H1 (cell line): ENCODE data around the gene OR13A1. TPM values are rescaled to one million over a fixed set of nuclear protein-coding genes. Genes with fewer than 3 reads are reported as not detected.

Experiments
- CTCF ChIA-PET: fragments of 300-600 bp; sonication (Branson Sonifier 250); formaldehyde crosslinking; loops from one replicate; lab custom pipeline; 2021; ENCODE audit not compliant: partially characterized antibody; lab: Charles Lee
- POLR2A ChIA-PET: fragments of 300-600 bp; sonication (Branson Sonifier 250); formaldehyde crosslinking; loops from one replicate; lab custom pipeline; 2021; ENCODE audit warnings: inconsistent platforms; ENCODE audit not compliant: partially characterized antibody; lab: Charles Lee
- DNase-seq, 2 experiments: peaks; one replicate each; pipeline versions ENCODE4 v3.0.0 to v3.0.0-alpha.2; 2010 to 2022; ENCODE audit warnings: low spot score in 2 of 2, low read depth in 1 of 2, mixed read lengths in 1 of 2
- FAIRE-seq: peaks from 2 replicates; lab custom pipeline; 2011; peaks lifted over from hg19 to GRCh38; lab: Jason Lieb, UNC
- H2AFZ ChIP-seq: 2 replicates; pipeline ENCODE4 v1.8.1; 2012; ENCODE audit warnings: low read length, inconsistent platforms
- H2AK5ac ChIP-seq: 2 replicates; pipeline ENCODE4 v1.6.1; 2013; ENCODE audit warnings: low read depth, low read length
- H2BK120ac ChIP-seq: replicated peaks from 2 replicates; pipeline ENCODE3; 2013; ENCODE audit warnings: low read depth, low read length, inconsistent platforms
- H2BK12ac ChIP-seq: 2 replicates; pipeline ENCODE4 v1.6.1; 2013; ENCODE audit warnings: low read depth, low read length
- H2BK15ac ChIP-seq: 2 replicates; pipeline ENCODE4 v1.6.1; 2013; ENCODE audit warnings: low read length
- H2BK20ac ChIP-seq: 2 replicates; pipeline ENCODE4 v1.6.1; 2013; ENCODE audit warnings: low read length
- H2BK5ac ChIP-seq: 2 replicates; pipeline ENCODE4 v1.6.1; 2013; ENCODE audit warnings: low read depth, low read length
- H3K14ac ChIP-seq: 2 replicates; pipeline ENCODE4 v1.6.1; 2013; ENCODE audit warnings: inconsistent platforms; ENCODE audit not compliant: insufficient read length
- H3K18ac ChIP-seq: 2 replicates; pipeline ENCODE4 v1.6.1; 2013; ENCODE audit warnings: low read length; ENCODE audit errors: extremely low read depth
- H3K23ac ChIP-seq: 2 replicates; pipeline ENCODE4 v1.6.1; 2013; ENCODE audit warnings: inconsistent platforms; ENCODE audit not compliant: insufficient read length
- H3K23me2 ChIP-seq: 2 replicates; pipeline ENCODE4 v1.6.1; 2013; ENCODE audit warnings: low read depth, low read length
- H3K27ac ChIP-seq: 2 replicates; pipeline ENCODE4 v1.6.1; 2011; ENCODE audit warnings: low read depth, low read length, inconsistent platforms
- H3K27me3 ChIP-seq, 4 experiments: replicated peaks in 1 of 4; 1 replicate in 1 of 4; 2 replicates in 3 of 4; pipeline versions ENCODE4 v1.6.1 to v1.8.1; 2011 to 2013; ENCODE audit warnings: low read length in 3 of 4, mild to moderate bottlenecking in 3 of 4, inconsistent platforms in 2 of 4, mixed read lengths in 2 of 4, moderate library complexity in 1 of 4; ENCODE audit not compliant: control insufficient read depth in 3 of 4, insufficient read depth in 3 of 4; ENCODE audit errors: extremely low read depth in 1 of 4
- H3K36me3 ChIP-seq, 4 experiments: 2 replicates each; pipeline versions ENCODE4 v1.6.1 to v1.8.1; 2011 to 2013; ENCODE audit warnings: mild to moderate bottlenecking in 4 of 4, low read length in 3 of 4, moderate library complexity in 2 of 4, control low read depth in 1 of 4, inconsistent platforms in 1 of 4; ENCODE audit not compliant: insufficient read depth in 4 of 4, control insufficient read depth in 2 of 4
- H3K4ac ChIP-seq: replicated peaks from 2 replicates; pipeline ENCODE3; 2013; ENCODE audit warnings: low read length, low read depth, mixed read lengths, inconsistent platforms; ENCODE audit not compliant: insufficient read length
- H3K4me1 ChIP-seq, 4 experiments: replicated peaks in 1 of 4; 1 replicate in 1 of 4; 2 replicates in 3 of 4; pipeline versions ENCODE4 v1.6.1 to v1.8.1; 2011 to 2013; ENCODE audit warnings: low read length in 3 of 4, inconsistent platforms in 2 of 4, mixed read lengths in 1 of 4; ENCODE audit not compliant: insufficient read depth in 4 of 4, control insufficient read depth in 3 of 4
- H3K4me2 ChIP-seq, 2 experiments: 2 replicates each; pipeline versions ENCODE4 v1.6.1 to v1.8.1; 2011 to 2013; ENCODE audit warnings: low read depth in 2 of 2, low read length in 2 of 2, control low read depth in 1 of 2, inconsistent platforms in 1 of 2, mild to moderate bottlenecking in 1 of 2; ENCODE audit not compliant: insufficient read depth in 1 of 2
- H3K4me3 ChIP-seq, 4 experiments: fragments of 200-600, 300-600 bp in 1 of 4; sonication (generic), shearing (Covaris generic), sonication (Bioruptor Twin) in 1 of 4; 2 replicates each; pipeline versions ENCODE4 v1.5.1 to v1.8.1; 2011 to 2016; ENCODE audit warnings: low read length in 4 of 4, low read depth in 3 of 4, control low read depth in 2 of 4, inconsistent platforms in 2 of 4, mild to moderate bottlenecking in 2 of 4, mixed read lengths in 1 of 4, moderate library complexity in 1 of 4; ENCODE audit not compliant: insufficient read depth in 2 of 4; ENCODE audit errors: extremely low read depth in 1 of 4
- H3K56ac ChIP-seq: replicated peaks from 2 replicates; pipeline ENCODE3; 2013; ENCODE audit warnings: low read depth, mild to moderate bottlenecking, mixed read lengths, low read length, inconsistent platforms; ENCODE audit not compliant: insufficient read length
- H3K79me1 ChIP-seq: 2 replicates; pipeline ENCODE4 v1.6.1; 2013; ENCODE audit warnings: low read depth, low read length, control low read depth
- H3K79me2 ChIP-seq, 2 experiments: 2 replicates each; pipeline versions ENCODE4 v1.6.1 to v1.8.1; 2012 to 2013; ENCODE audit warnings: low read length in 2 of 2, mild to moderate bottlenecking in 2 of 2, inconsistent platforms in 1 of 2; ENCODE audit not compliant: insufficient read depth in 2 of 2, control insufficient read depth in 1 of 2
- H3K9ac ChIP-seq, 4 experiments: replicated peaks in 1 of 4; 1 replicate in 1 of 4; 2 replicates in 3 of 4; pipeline versions ENCODE4 v1.6.1 to v1.8.1; 2011 to 2013; ENCODE audit warnings: low read depth in 3 of 4, low read length in 3 of 4, control low read depth in 2 of 4, mild to moderate bottlenecking in 2 of 4, moderate library complexity in 2 of 4, inconsistent platforms in 1 of 4; ENCODE audit errors: extremely low read depth in 1 of 4
- H3K9me3 ChIP-seq, 2 experiments: 2 replicates each; pipeline versions ENCODE4 v1.6.1 to v1.8.1; 2012 to 2013; ENCODE audit warnings: mild to moderate bottlenecking in 2 of 2, moderate library complexity in 2 of 2, control low read depth in 1 of 2, inconsistent platforms in 1 of 2, low read depth in 1 of 2, low read length in 1 of 2, mixed read lengths in 1 of 2; ENCODE audit not compliant: insufficient read depth in 2 of 2
- H4K20me1 ChIP-seq, 2 experiments: replicated peaks in 1 of 2; 2 replicates each; pipeline versions ENCODE3 to v1.8.1; 2011 to 2013; ENCODE audit warnings: inconsistent platforms in 2 of 2, low read length in 2 of 2, mild to moderate bottlenecking in 1 of 2; ENCODE audit not compliant: insufficient read depth in 2 of 2, control insufficient read depth in 1 of 2
- H4K5ac ChIP-seq: 2 replicates; pipeline ENCODE4 v1.6.1; 2013; ENCODE audit warnings: low read length, low read depth, mixed read lengths, inconsistent platforms; ENCODE audit not compliant: insufficient read length
- H4K8ac ChIP-seq: 2 replicates; pipeline ENCODE4 v1.8.0; 2013; ENCODE audit warnings: mild to moderate bottlenecking, moderate library complexity, low read length, inconsistent platforms; ENCODE audit not compliant: insufficient read depth; ENCODE audit errors: extremely low read depth
- H4K91ac ChIP-seq: replicated peaks from 2 replicates; pipeline ENCODE3; 2013; ENCODE audit warnings: low read length, mixed read lengths, inconsistent platforms; ENCODE audit not compliant: insufficient read length
- BCL11A ChIP-seq, 2 experiments: IDR thresholded peaks; one replicate each; pipeline ENCODE4 v1.6.1; 2011; ENCODE audit warnings: low read depth in 2 of 2, low read length in 2 of 2, mild to moderate bottlenecking in 2 of 2
- CBX5 ChIP-seq: fragments of 300-800, 300-1000 bp; sonication (generic); IDR thresholded peaks from 2 replicates; pipeline ENCODE4 v1.7.1; 2016; ENCODE audit warnings: antibody characterized with exemption, low read length, low read depth
- JUND ChIP-seq: IDR thresholded peaks from 2 replicates; pipeline ENCODE4 v1.6.1; 2011; ENCODE audit warnings: mild to moderate bottlenecking, improper control_type of control experiment, low read length
- MAFK ChIP-seq: IDR thresholded peaks from 2 replicates; pipeline ENCODE4 v1.6.1; 2012; ENCODE audit warnings: low read depth, mild to moderate bottlenecking, improper control_type of control experiment, low read length
- RAD21 ChIP-seq, 2 experiments: IDR thresholded peaks in 1 of 2; conservative IDR thresholded peaks in 1 of 2; 2 replicates each; pipeline ENCODE4 v1.6.1; 2011; ENCODE audit warnings: low read depth in 2 of 2, low read length in 2 of 2, improper control_type of control experiment in 1 of 2, inconsistent platforms in 1 of 2, mild to moderate bottlenecking in 1 of 2, moderate library complexity in 1 of 2
- RBBP5 ChIP-seq: IDR thresholded peaks from 2 replicates; pipeline ENCODE4 v1.7.1; 2012; ENCODE audit warnings: low read depth, mild to moderate bottlenecking, inconsistent platforms, low read length, moderate library complexity, borderline replicate concordance
- SP1 ChIP-seq: IDR thresholded peaks from 2 replicates; pipeline ENCODE4 v1.6.1; 2011; ENCODE audit warnings: low read depth, low read length
- SP4 ChIP-seq: IDR thresholded peaks from 2 replicates; pipeline ENCODE4 v1.6.1; 2012; ENCODE audit warnings: low read length, inconsistent platforms
- SUZ12 ChIP-seq: fragments of 200-600 bp; sonication (generic); IDR thresholded peaks from 2 replicates; pipeline ENCODE4 v1.6.1; 2012; ENCODE audit warnings: mild to moderate bottlenecking, inconsistent platforms, low read length, moderate library complexity, mixed read lengths
- WGBS, 2 experiments: shearing (Covaris generic) in 1 of 2; methylation state at CpG; one replicate each; pipeline versions ENCODE4 v1.1.6 to v1.1.7; 2013 to 2015; ENCODE audit warnings: low lambda C conversion rate in 2 of 2, mixed read lengths in 2 of 2, inconsistent platforms in 1 of 2, low coverage in 1 of 2, missing lambda C conversion rate in 1 of 2; ENCODE audit not compliant: insufficient replicate concordance in 2 of 2, insufficient coverage in 1 of 2, insufficient read length in 1 of 2; ENCODE audit errors: extremely low coverage in 1 of 2, missing lambda C conversion rate in 1 of 2; 5-methylcytosine and 5-hydroxymethylcytosine counted together
- polyA plus RNA-seq, 7 experiments: library from polyadenylated mRNA; depleted of rRNA in 3 of 7; stranded (reverse) in 5 of 7; unstranded in 2 of 7; fragments of >200 nt in 5 of 7; fragments of 200-250 nt in 2 of 7; gene quantifications; 1 replicate in 5 of 7; 2 replicates in 1 of 7; 4 replicates in 1 of 7; pipeline versions ENCODE4 v1.2.1 to v1.2.3, GENCODE V29; 2011 to 2013; ENCODE audit warnings: missing spikeins in 2 of 7, mixed read lengths in 2 of 7
- total RNA-seq: library from RNA; stranded (reverse); fragmentation: NEBNext Ultra II Directional; extraction: Animal tissue kit (Norgen Biotek cat#: 25700); gene quantifications from 2 replicates; pipeline ENCODE4 v1.2.1, GENCODE V29; 2021
- TF ChIP-seq, protein P1 (sequence below), 3 experiments: IDR thresholded peaks; 1 replicate in 2 of 3; 2 replicates in 1 of 3; pipeline versions ENCODE4 v1.5.1 to v1.6.1; 2011; ENCODE audit warnings: low read length in 3 of 3, mild to moderate bottlenecking in 3 of 3, inconsistent platforms in 2 of 3, low read depth in 1 of 3, moderate library complexity in 1 of 3; ENCODE audit not compliant: insufficient read depth in 1 of 3; ENCODE audit errors: control extremely low read depth in 1 of 3

Gene OR13A1
- total and polyA plus RNA-seq, 2 of the 8 experiments (the other 6 are each of a cell fraction or from before 2014, with no cell fraction given) = 0.53 TPM; not detected in 1

- Histone ChIP-seq H3K14ac (no peak overlapping the region), H3K4me1 (no peaks in the 10 kb centered on the region), H4K20me1 (no peaks in the 10 kb centered on the region), H3K9me3 (peaks cover 0 to 3% of the 10 kb centered on the region in 2 experiments; a peak in 1 of 4 replicates), H3K79me1 (no peaks in the 10 kb centered on the region), H4K5ac (no peak overlapping the region), H3K18ac (no peak overlapping the region), H3K27ac (no peak overlapping the region), H3K56ac (no peak overlapping the region), H2AFZ (peak overlapping the region; percentile 64), H2BK15ac (no peak overlapping the region), H3K79me2 (no peaks in the 10 kb centered on the region), H2BK120ac (no peak overlapping the region), H3K27me3 (no peaks in the 10 kb centered on the region), H3K23ac (no peak overlapping the region), H3K4ac (no peak overlapping the region), H4K91ac (no peak overlapping the region), H2BK5ac (no peak overlapping the region), H3K36me3 (no peaks in the 10 kb centered on the region), H4K8ac (no peak overlapping the region), H3K4me2 (no peak overlapping the region), H3K9ac (no peak overlapping the region), H3K23me2 (no peaks in the 10 kb centered on the region; the same call in 1 of the 2 replicates), H2AK5ac (no peak overlapping the region; the same call in 1 of the 2 replicates), H3K4me3 (no peak overlapping the region), H2BK12ac (no peak overlapping the region), H2BK20ac (no peak overlapping the region)
- ChIA-PET POLR2A (no interaction called here), CTCF (interaction anchor here (0.6 to 1.5 kb wide), 3 partner anchors 12 to 876 kb away, joined by 3 read pairs; no protein-coding TSS in a partner anchor)
- 82% methylated on average over 2 of the region's 2 CpGs; no CpG with 5 or more reads in 1 of the 2 experiments for WGBS, 2 experiments
- FAIRE-seq (no peak), DNase-seq (no peak)
- no peak for TF ChIP-seq JUND
- TF ChIP-seq CBX5 = no peak
- TF ChIP-seq BCL11A (IDR thresholded peaks at IDR 0.05; ENCODE audit: low read depth in 2 of 2, low read length in 2 of 2) = no peak
- no peak for TF ChIP-seq SP1
- no peak for TF ChIP-seq SP4
- TF ChIP-seq RAD21 (IDR thresholded peaks at IDR 0.05 in 1 of 2, conservative IDR thresholded peaks at IDR 0.05 in 1 of 2; ENCODE audit: low read depth in 2 of 2, low read length in 2 of 2) = no peak
- TF ChIP-seq SUZ12 = no peak
- TF ChIP-seq MAFK = no peak
- TF ChIP-seq, protein P1, sequence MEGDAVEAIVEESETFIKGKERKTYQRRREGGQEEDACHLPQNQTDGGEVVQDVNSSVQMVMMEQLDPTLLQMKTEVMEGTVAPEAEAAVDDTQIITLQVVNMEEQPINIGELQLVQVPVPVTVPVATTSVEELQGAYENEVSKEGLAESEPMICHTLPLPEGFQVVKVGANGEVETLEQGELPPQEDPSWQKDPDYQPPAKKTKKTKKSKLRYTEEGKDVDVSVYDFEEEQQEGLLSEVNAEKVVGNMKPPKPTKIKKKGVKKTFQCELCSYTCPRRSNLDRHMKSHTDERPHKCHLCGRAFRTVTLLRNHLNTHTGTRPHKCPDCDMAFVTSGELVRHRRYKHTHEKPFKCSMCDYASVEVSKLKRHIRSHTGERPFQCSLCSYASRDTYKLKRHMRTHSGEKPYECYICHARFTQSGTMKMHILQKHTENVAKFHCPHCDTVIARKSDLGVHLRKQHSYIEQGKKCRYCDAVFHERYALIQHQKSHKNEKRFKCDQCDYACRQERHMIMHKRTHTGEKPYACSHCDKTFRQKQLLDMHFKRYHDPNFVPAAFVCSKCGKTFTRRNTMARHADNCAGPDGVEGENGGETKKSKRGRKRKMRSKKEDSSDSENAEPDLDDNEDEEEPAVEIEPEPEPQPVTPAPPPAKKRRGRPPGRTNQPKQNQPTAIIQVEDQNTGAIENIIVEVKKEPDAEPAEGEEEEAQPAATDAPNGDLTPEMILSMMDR (IDR thresholded peaks at IDR 0.05; ENCODE audit: control extremely low read depth in 1 of 3, insufficient read depth in 1 of 3, low read depth in 1 of 3, low read length in 3 of 3) = no peak
- TF ChIP-seq RBBP5 = no peak
These were observed 62.1 kb downstream of the OR13A1 start for GRCh38 chr10:45253183-45253914.
